ENCODE data around the gene RPS2. TPM values are rescaled to one million over a fixed set of nuclear protein-coding genes. Genes with fewer than 3 reads are reported as not detected.

The RPS2 gene
- total RNA-seq, 2 experiments from 2014 or later: 5,572 to 5,598 TPM

GRCh38 chr16:2009164-2009711 is 44.6 kb upstream of the RPS2 start:
- intact Hi-C loops (cut with micrococcal nuclease): no loop called here

GRCh38 chr16:2008631-2009163 is 44.1 kb upstream of the RPS2 start:
- no peaks in the 10 kb centered on the region for H3K9me3 Mint-ChIP-seq
- peaks cover 41% of the 10 kb centered on the region for H3K4me1 Mint-ChIP-seq (ENCODE audit: low read depth)
- no peak for TF ChIP-seq CTCF (IDR thresholded peaks at IDR 0.05)
- no peaks in the 10 kb centered on the region for H3K27me3 Mint-ChIP-seq
- H3K27ac Mint-ChIP-seq: peak overlapping the region; percentile 91
- ChIA-PET CTCF (interaction anchor here (0.9 to 2.2 kb wide), 5 partner anchors 8 to 139 kb away, joined by 3 to 8 read pairs (median 3); partner anchors contain the start of genes NTHL1 and TSC2), POLR2A (interaction anchor here (0.6 to 2.8 kb wide), 17 partner anchors 10 to 151 kb away, joined by 3 to 16 read pairs (median 4); partner anchors contain the start of genes GFER, NOXO1, NPW and RPS2)
- ATAC-seq: peak; percentile 7
- intact Hi-C loops (cut with micrococcal nuclease): no loop called here
- peaks cover 35% of the 10 kb centered on the region for H3K36me3 Mint-ChIP-seq (ENCODE audit: low read depth)
- H3K4me3 Mint-ChIP-seq: peak overlapping the region; percentile 97
- DNase-seq: peak; percentile 66

More at GRCh38 chr16:2009164-2009711, 44.6 kb upstream of the RPS2 start:
- H3K4me1 Mint-ChIP-seq (ENCODE audit: low read depth): peaks cover 41% of the 10 kb centered on the region
- peak; percentile 28 for DNase-seq
- no peaks in the 10 kb centered on the region for H3K9me3 Mint-ChIP-seq
- peaks cover 35% of the 10 kb centered on the region for H3K36me3 Mint-ChIP-seq (ENCODE audit: low read depth)
- ChIA-PET POLR2A (interaction anchor here (0.6 to 2.8 kb wide), 13 partner anchors 11 to 146 kb away, joined by 3 to 16 read pairs (median 6); partner anchors contain the start of genes GFER, NOXO1, NPW and RPS2), CTCF (interaction anchor here (1.0 to 2.2 kb wide), 4 partner anchors 13 to 138 kb away, joined by 3 to 8 read pairs (median 4); partner anchors contain the start of genes NTHL1 and TSC2)
- no peaks in the 10 kb centered on the region for H3K27me3 Mint-ChIP-seq
- ATAC-seq: peak; percentile 32
- H3K4me3 Mint-ChIP-seq: peak overlapping the region; percentile 97
- TF ChIP-seq CTCF (IDR thresholded peaks at IDR 0.05): no peak
- H3K27ac Mint-ChIP-seq: peak overlapping the region; percentile 91

- peak; percentile 67 for DNase-seq
- H3K27ac Mint-ChIP-seq: peak overlapping the region; percentile 91
- peaks cover 41% of the 10 kb centered on the region for H3K4me1 Mint-ChIP-seq (ENCODE audit: low read depth)
- intact Hi-C loops (cut with micrococcal nuclease): no loop called here
- POLR2A ChIA-PET: interaction anchor here (0.9 to 2.8 kb wide), 12 partner anchors 10 to 151 kb away, joined by 3 to 16 read pairs (median 6); partner anchors contain the start of genes GFER, NOXO1, NPW and RPS2
- H3K9me3 Mint-ChIP-seq: no peaks in the 10 kb centered on the region
- TF ChIP-seq CTCF (IDR thresholded peaks at IDR 0.05): no peak
- no peaks in the 10 kb centered on the region for H3K27me3 Mint-ChIP-seq
- CTCF ChIA-PET: interaction anchor here (0.9 to 2.2 kb wide), 5 partner anchors 9 to 147 kb away, joined by 3 to 8 read pairs (median 4); partner anchors contain the start of genes NTHL1 and TSC2
- ATAC-seq: peak; percentile 11
- H3K36me3 Mint-ChIP-seq (ENCODE audit: low read depth): peaks cover 35% of the 10 kb centered on the region
- H3K4me3 Mint-ChIP-seq: peak overlapping the region; percentile 97
Measured at GRCh38 chr16:2008009-2008526, 43.4 kb upstream of the RPS2 start.

GRCh38 chr16:2007081-2007836 is 42.6 kb upstream of the RPS2 start:
- TF ChIP-seq CTCF (IDR thresholded peaks at IDR 0.05): no peak
- Mint-ChIP-seq H3K4me1 (ENCODE audit: low read depth) (peaks cover 41% of the 10 kb centered on the region), H3K27ac (peak overlapping the region; percentile 91), H3K27me3 (no peaks in the 10 kb centered on the region), H3K36me3 (ENCODE audit: low read depth) (peaks cover 38% of the 10 kb centered on the region), H3K4me3 (peak overlapping the region; percentile 97), H3K9me3 (no peaks in the 10 kb centered on the region)
- no peak for DNase-seq
- ATAC-seq: no peak
- intact Hi-C loops (cut with micrococcal nuclease): no loop called here
- ChIA-PET POLR2A (interaction anchor here (1.1 to 2.8 kb wide), 6 partner anchors 9 to 152 kb away, joined by 3 to 16 read pairs (median 8); partner anchors contain the start of genes NOXO1 and TRAF7), CTCF (interaction anchor here (1.1 to 2.2 kb wide), 2 partner anchors 134 to 148 kb away, joined by 4 to 8 read pairs; no protein-coding TSS in a partner anchor)

Data from activated CD8-positive, alpha-beta T cell treated with anti-CD3 and anti-CD28 coated beads for 36 hours (primary cell).